ENCODE measurements around the gene SLC66A3.
"Not testable (repeated sequence)": the region's sequence is repeated elsewhere in the genome, so short reads cannot be mapped to it uniquely, and the experiment has no call there.

DNA sequence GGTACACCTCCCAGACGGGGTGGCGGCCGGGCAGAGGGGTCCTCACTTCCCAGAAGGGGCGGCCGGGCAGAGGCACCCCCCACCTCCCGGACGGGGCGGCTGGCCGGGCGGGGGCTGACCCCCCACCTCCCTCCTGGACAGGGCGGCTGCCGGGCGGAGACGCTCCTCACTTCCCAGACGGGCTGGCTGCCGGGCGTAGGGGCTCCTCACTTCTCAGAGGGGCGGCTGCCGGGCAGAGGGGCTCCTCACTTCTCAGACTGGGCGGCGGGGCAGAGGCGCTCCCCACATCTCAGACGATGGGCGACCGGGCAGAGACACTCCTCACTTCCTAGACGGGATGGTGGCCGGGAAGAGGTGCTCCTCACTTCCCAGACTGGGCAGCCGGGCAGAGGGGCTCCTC is 9.8 kb downstream of the SLC66A3 start:
- TF ChIP-seq REPIN1 (tag by site-specific recombination; IDR thresholded peaks at IDR 0.05; ENCODE audit: low read depth); KLF7 (tag by site-specific recombination; IDR thresholded peaks at IDR 0.05; ENCODE audit: borderline replicate concordance); BCL11A (tag by site-specific recombination; IDR thresholded peaks at IDR 0.05; ENCODE audit: low read depth); ZNF24 (tag by site-specific recombination; IDR thresholded peaks at IDR 0.05); ZNF121 (tag by site-specific recombination; IDR thresholded peaks at IDR 0.05); KLF16 (tag by site-specific recombination; IDR thresholded peaks at IDR 0.05); ZNF114 (tag by site-specific recombination; IDR thresholded peaks at IDR 0.05); SP7 (tag by site-specific recombination; IDR thresholded peaks at IDR 0.05); ZNF830 (tag by site-specific recombination; IDR thresholded peaks at IDR 0.05; ENCODE audit: low read depth); ZNF23 (tag by site-specific recombination; IDR thresholded peaks at IDR 0.05; ENCODE audit: borderline replicate concordance): not testable (repeated sequence)
- TF ChIP-seq, protein P1, sequence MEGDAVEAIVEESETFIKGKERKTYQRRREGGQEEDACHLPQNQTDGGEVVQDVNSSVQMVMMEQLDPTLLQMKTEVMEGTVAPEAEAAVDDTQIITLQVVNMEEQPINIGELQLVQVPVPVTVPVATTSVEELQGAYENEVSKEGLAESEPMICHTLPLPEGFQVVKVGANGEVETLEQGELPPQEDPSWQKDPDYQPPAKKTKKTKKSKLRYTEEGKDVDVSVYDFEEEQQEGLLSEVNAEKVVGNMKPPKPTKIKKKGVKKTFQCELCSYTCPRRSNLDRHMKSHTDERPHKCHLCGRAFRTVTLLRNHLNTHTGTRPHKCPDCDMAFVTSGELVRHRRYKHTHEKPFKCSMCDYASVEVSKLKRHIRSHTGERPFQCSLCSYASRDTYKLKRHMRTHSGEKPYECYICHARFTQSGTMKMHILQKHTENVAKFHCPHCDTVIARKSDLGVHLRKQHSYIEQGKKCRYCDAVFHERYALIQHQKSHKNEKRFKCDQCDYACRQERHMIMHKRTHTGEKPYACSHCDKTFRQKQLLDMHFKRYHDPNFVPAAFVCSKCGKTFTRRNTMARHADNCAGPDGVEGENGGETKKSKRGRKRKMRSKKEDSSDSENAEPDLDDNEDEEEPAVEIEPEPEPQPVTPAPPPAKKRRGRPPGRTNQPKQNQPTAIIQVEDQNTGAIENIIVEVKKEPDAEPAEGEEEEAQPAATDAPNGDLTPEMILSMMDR (tag by site-specific recombination; IDR thresholded peaks at IDR 0.05) = not testable (repeated sequence)
- TF ChIP-seq, protein P2, sequence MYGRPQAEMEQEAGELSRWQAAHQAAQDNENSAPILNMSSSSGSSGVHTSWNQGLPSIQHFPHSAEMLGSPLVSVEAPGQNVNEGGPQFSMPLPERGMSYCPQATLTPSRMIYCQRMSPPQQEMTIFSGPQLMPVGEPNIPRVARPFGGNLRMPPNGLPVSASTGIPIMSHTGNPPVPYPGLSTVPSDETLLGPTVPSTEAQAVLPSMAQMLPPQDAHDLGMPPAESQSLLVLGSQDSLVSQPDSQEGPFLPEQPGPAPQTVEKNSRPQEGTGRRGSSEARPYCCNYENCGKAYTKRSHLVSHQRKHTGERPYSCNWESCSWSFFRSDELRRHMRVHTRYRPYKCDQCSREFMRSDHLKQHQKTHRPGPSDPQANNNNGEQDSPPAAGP (tag by site-specific recombination; IDR thresholded peaks at IDR 0.05) = not testable (repeated sequence)
- TF ChIP-seq, protein P3, sequence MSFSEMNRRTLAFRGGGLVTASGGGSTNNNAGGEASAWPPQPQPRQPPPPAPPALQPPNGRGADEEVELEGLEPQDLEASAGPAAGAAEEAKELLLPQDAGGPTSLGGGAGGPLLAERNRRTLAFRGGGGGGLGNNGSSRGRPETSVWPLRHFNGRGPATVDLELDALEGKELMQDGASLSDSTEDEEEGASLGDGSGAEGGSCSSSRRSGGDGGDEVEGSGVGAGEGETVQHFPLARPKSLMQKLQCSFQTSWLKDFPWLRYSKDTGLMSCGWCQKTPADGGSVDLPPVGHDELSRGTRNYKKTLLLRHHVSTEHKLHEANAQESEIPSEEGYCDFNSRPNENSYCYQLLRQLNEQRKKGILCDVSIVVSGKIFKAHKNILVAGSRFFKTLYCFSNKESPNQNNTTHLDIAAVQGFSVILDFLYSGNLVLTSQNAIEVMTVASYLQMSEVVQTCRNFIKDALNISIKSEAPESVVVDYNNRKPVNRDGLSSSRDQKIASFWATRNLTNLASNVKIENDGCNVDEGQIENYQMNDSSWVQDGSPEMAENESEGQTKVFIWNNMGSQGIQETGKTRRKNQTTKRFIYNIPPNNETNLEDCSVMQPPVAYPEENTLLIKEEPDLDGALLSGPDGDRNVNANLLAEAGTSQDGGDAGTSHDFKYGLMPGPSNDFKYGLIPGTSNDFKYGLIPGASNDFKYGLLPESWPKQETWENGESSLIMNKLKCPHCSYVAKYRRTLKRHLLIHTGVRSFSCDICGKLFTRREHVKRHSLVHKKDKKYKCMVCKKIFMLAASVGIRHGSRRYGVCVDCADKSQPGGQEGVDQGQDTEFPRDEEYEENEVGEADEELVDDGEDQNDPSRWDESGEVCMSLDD (tag by site-specific recombination; IDR thresholded peaks at IDR 0.05) = not testable (repeated sequence)
- TF ChIP-seq, protein P4, sequence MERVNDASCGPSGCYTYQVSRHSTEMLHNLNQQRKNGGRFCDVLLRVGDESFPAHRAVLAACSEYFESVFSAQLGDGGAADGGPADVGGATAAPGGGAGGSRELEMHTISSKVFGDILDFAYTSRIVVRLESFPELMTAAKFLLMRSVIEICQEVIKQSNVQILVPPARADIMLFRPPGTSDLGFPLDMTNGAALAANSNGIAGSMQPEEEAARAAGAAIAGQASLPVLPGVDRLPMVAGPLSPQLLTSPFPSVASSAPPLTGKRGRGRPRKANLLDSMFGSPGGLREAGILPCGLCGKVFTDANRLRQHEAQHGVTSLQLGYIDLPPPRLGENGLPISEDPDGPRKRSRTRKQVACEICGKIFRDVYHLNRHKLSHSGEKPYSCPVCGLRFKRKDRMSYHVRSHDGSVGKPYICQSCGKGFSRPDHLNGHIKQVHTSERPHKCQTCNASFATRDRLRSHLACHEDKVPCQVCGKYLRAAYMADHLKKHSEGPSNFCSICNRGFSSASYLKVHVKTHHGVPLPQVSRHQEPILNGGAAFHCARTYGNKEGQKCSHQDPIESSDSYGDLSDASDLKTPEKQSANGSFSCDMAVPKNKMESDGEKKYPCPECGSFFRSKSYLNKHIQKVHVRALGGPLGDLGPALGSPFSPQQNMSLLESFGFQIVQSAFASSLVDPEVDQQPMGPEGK (tag by site-specific recombination; IDR thresholded peaks at IDR 0.05) = not testable (repeated sequence)
